Stimulated activated CD8-positive, alpha-beta memory T cell treated with anti-CD3 and anti-CD28 coated beads, Interleukin-12 subunit alpha, Interleukin-12 subunit beta, amount 100 ng/mL, for 1 hour (primary cell): ENCODE results near the gene OSBPL9.
"Not testable (repeated sequence)": the region's sequence is repeated elsewhere in the genome, so short reads cannot be mapped to it uniquely, and the experiment has no call there.

Experiments used
- DNase-seq: peaks from one replicate; pipeline ENCODE4 v3.0.0-alpha.2; 2020; ENCODE audit warnings: low read depth

Gene OSBPL9

GRCh38 chr1:51666478-51666877, 49.6 kb downstream of the OSBPL9 start:
- no peak for DNase-seq

- no peak for DNase-seq
Observed at GRCh38 chr1:51667561-51667960, 50.7 kb downstream of the OSBPL9 start.

GRCh38 chr1:51669272-51669671, 52.4 kb downstream of the OSBPL9 start:
- DNase-seq: no peak

GRCh38 chr1:51669816-51670215, 52.9 kb downstream of the OSBPL9 start:
- DNase-seq: no peak

- DNase-seq: no peak
Observed at GRCh38 chr1:51671527-51672325, 54.8 kb downstream of the OSBPL9 start.

- no peak for DNase-seq
Observed at GRCh38 chr1:51673279-51673678, 56.4 kb downstream of the OSBPL9 start.

GRCh38 chr1:51675177-51675780, 58.4 kb downstream of the OSBPL9 start:
- no peak for DNase-seq

- no peak for DNase-seq
Observed at GRCh38 chr1:51679435-51679834, 62.5 kb downstream of the OSBPL9 start.

- no peak for DNase-seq
Observed at GRCh38 chr1:51684776-51685175, 67.9 kb downstream of the OSBPL9 start.

GRCh38 chr1:51686450-51686849, 69.6 kb downstream of the OSBPL9 start:
- no peak for DNase-seq

- no peak for DNase-seq
Observed at GRCh38 chr1:51689075-51689440, 72.2 kb downstream of the OSBPL9 start.

- no peak for DNase-seq
Observed at GRCh38 chr1:51689643-51690042, 72.8 kb downstream of the OSBPL9 start.

GRCh38 chr1:51690285-51690961, 73.5 kb downstream of the OSBPL9 start:
- DNase-seq: no peak

- DNase-seq: no peak
Observed at GRCh38 chr1:51691920-51692319, 75.0 kb downstream of the OSBPL9 start.

- DNase-seq: no peak
Observed at GRCh38 chr1:51693419-51694155, 76.7 kb downstream of the OSBPL9 start.

- no peak for DNase-seq
Observed at GRCh38 chr1:51697166-51697565, 80.3 kb downstream of the OSBPL9 start.

- no peak for DNase-seq
Observed at GRCh38 chr1:51699391-51699790, 82.5 kb downstream of the OSBPL9 start.

- not testable (repeated sequence) for DNase-seq
Observed at GRCh38 chr1:51701782-51702181, 84.9 kb downstream of the OSBPL9 start.

GRCh38 chr1:51702220-51702619, 85.3 kb downstream of the OSBPL9 start:
- not testable (repeated sequence) for DNase-seq

GRCh38 chr1:51705035-51705434, 88.1 kb downstream of the OSBPL9 start:
- no peak for DNase-seq

- DNase-seq: no peak
Observed at GRCh38 chr1:51708911-51709760, 92.2 kb downstream of the OSBPL9 start.

- DNase-seq: no peak
Observed at GRCh38 chr1:51709951-51710350, 93.1 kb downstream of the OSBPL9 start.
